HEK293T (cell line): ENCODE data around the gene L3MBTL3.
"Not testable (repeated sequence)": the region's sequence is repeated elsewhere in the genome, so short reads cannot be mapped to it uniquely, and the experiment has no call there.

Experiments
- CTCF ChIA-PET: fragments of 350-600 bp; formaldehyde crosslinking; extraction: SDS; loops from one replicate; lab custom pipeline; 2021; ENCODE audit warnings: antibody characterized with exemption, inconsistent platforms; lab: Yijun Ruan, JAX
- POLR2A ChIA-PET: fragments of 350-600 bp; formaldehyde crosslinking; extraction: SDS; loops from one replicate; lab custom pipeline; 2020; ENCODE audit warnings: antibody characterized with exemption, inconsistent platforms; lab: Yijun Ruan, JAX
- DNase-seq: peaks from one replicate; pipeline ENCODE4 v3.0.0; 2012; ENCODE audit warnings: mixed read lengths; ENCODE audit errors: extremely low spot score
- ARNT ChIP-seq: fragments of 450-650 bp; IDR thresholded peaks from 2 replicates; pipeline ENCODE4 v1.6.1; 2017; ENCODE audit warnings: mild to moderate bottlenecking
- BHLHE40 ChIP-seq: fragments of 450-650 bp; IDR thresholded peaks from 2 replicates; pipeline ENCODE4 v1.6.1; 2016; ENCODE audit warnings: mild to moderate bottlenecking, moderate library complexity, borderline replicate concordance
- CTBP1 ChIP-seq: fragments of 450-650 bp; IDR thresholded peaks from 2 replicates; pipeline ENCODE4 v1.6.1; 2016; ENCODE audit warnings: borderline replicate concordance
- ELF4 ChIP-seq: fragments of 450-650 bp; IDR thresholded peaks from 2 replicates; pipeline ENCODE4 v1.6.1; 2017; ENCODE audit warnings: antibody characterized with exemption
- FOXA1 ChIP-seq: fragments of 450-650 bp; IDR thresholded peaks from 2 replicates; pipeline ENCODE4 v1.6.1; 2016; ENCODE audit warnings: mild to moderate bottlenecking
- FOXK2 ChIP-seq: fragments of 450-650 bp; IDR thresholded peaks from 2 replicates; pipeline ENCODE4 v1.6.1; 2016; ENCODE audit warnings: mild to moderate bottlenecking
- FOXM1 ChIP-seq: fragments of 450-650 bp; IDR thresholded peaks from 2 replicates; pipeline ENCODE4 v1.6.1; 2017; ENCODE audit warnings: mild to moderate bottlenecking, borderline replicate concordance
- HDGF ChIP-seq: fragments of 450-650 bp; IDR thresholded peaks from 2 replicates; pipeline ENCODE4 v1.6.1; 2017; ENCODE audit warnings: antibody characterized with exemption, borderline replicate concordance
- L3MBTL2 ChIP-seq: fragments of 450-650 bp; conservative IDR thresholded peaks from 2 replicates; pipeline ENCODE4 v1.6.1; 2016; ENCODE audit warnings: mild to moderate bottlenecking
- LEF1 ChIP-seq: fragments of 450-650 bp; IDR thresholded peaks from 2 replicates; pipeline ENCODE4 v1.6.1; 2017; ENCODE audit warnings: mild to moderate bottlenecking, borderline replicate concordance
- NFRKB ChIP-seq: fragments of 450-650 bp; IDR thresholded peaks from 2 replicates; pipeline ENCODE4 v1.6.1; 2016; ENCODE audit warnings: mild to moderate bottlenecking, moderate library complexity
- SP1 ChIP-seq: fragments of 450-650 bp; IDR thresholded peaks from 2 replicates; pipeline ENCODE4 v1.6.1; 2017
- SUZ12 ChIP-seq: fragments of 450-650 bp; IDR thresholded peaks from 2 replicates; pipeline ENCODE4 v1.6.1; 2016; ENCODE audit warnings: mild to moderate bottlenecking
- TARDBP ChIP-seq: fragments of 450-650 bp; IDR thresholded peaks from 2 replicates; pipeline ENCODE4 v1.6.1; 2016
- ZNF384 ChIP-seq: fragments of 450-650 bp; IDR thresholded peaks from 2 replicates; pipeline ENCODE4 v1.6.1; 2016
- TF ChIP-seq, protein P1 (sequence below): fragments of 450-650 bp; IDR thresholded peaks from 2 replicates; pipeline ENCODE4 v1.6.1; 2016

Gene L3MBTL3

DNA sequence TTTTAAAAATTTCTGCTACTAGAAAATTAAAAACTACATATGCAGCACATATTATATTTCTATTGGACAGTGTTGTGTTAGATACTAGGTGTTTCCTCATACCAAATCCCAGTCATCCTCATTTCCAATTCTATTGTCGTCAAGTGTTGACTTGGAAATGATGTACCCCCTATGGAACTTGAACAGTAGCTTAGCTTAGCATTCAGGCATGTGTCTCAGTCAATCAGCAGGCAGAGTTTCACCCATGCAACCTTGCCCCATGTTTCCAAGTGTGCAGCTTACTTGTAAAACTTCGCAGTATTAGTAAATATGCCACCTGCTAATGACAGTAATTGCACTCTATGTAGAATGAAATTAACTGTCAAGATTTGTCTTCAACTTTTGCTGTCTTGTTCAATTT lies 144.9 kb downstream of the L3MBTL3 start:
- ChIA-PET CTCF (no interaction called here), POLR2A (no interaction called here)
- DNase-seq: no peak
- no peak for TF ChIP-seq BHLHE40
- TF ChIP-seq ZNF384: no peak
- no peak for TF ChIP-seq FOXK2

- POLR2A ChIA-PET: no interaction called here
- TF ChIP-seq ELF4 (no peak), TARDBP (no peak), NFRKB (no peak), CTBP1 (no peak), ZNF384 (no peak), SP1 (no peak), BHLHE40 (no peak), FOXA1 (no peak), SUZ12 (no peak), FOXM1 (no peak), L3MBTL2 (no peak), HDGF (no peak), ARNT (no peak), LEF1 (no peak), FOXK2 (no peak)
- TF ChIP-seq, protein P1, sequence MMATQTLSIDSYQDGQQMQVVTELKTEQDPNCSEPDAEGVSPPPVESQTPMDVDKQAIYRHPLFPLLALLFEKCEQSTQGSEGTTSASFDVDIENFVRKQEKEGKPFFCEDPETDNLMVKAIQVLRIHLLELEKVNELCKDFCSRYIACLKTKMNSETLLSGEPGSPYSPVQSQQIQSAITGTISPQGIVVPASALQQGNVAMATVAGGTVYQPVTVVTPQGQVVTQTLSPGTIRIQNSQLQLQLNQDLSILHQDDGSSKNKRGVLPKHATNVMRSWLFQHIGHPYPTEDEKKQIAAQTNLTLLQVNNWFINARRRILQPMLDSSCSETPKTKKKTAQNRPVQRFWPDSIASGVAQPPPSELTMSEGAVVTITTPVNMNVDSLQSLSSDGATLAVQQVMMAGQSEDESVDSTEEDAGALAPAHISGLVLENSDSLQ: no peak
- CTCF ChIA-PET: no interaction called here
These were observed 145.9 kb downstream of the L3MBTL3 start for GRCh38 chr6:130164251-130164650.

GRCh38 chr6:130167655-130168054 lies 149.3 kb downstream of the L3MBTL3 start:
- no peak for DNase-seq
- ChIA-PET CTCF (no interaction called here), POLR2A (no interaction called here)
- TF ChIP-seq CTBP1 (no peak), HDGF (no peak), LEF1 (no peak), TARDBP (no peak), SUZ12 (no peak), NFRKB (no peak), SP1 (no peak), FOXA1 (no peak)
- TF ChIP-seq, protein P1: no peak

More at GRCh38 chr6:130164251-130164650, 145.9 kb downstream of the L3MBTL3 start:
- no peak for DNase-seq

DNA sequence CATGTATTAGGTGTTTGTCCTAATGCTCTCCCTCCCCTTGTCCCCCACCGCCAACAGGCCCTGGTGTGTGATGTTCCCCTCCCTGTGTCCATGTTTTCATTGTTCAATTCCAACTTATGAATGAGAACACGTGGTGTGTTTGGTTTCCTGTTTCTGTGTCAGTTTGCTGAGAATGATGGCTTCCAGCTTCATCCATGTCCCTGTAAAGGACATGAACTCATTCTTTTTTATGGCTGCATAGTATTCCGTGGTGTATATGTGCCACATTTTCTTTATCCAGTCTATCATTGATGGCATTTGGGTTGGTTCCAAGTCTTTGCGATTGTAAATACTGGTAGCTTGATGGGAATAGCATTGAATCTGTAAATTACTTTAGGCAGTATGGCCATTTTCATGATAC lies 151.8 kb downstream of the L3MBTL3 start:
- CTCF ChIA-PET, DNase-seq, POLR2A ChIA-PET: not testable (repeated sequence)

DNA sequence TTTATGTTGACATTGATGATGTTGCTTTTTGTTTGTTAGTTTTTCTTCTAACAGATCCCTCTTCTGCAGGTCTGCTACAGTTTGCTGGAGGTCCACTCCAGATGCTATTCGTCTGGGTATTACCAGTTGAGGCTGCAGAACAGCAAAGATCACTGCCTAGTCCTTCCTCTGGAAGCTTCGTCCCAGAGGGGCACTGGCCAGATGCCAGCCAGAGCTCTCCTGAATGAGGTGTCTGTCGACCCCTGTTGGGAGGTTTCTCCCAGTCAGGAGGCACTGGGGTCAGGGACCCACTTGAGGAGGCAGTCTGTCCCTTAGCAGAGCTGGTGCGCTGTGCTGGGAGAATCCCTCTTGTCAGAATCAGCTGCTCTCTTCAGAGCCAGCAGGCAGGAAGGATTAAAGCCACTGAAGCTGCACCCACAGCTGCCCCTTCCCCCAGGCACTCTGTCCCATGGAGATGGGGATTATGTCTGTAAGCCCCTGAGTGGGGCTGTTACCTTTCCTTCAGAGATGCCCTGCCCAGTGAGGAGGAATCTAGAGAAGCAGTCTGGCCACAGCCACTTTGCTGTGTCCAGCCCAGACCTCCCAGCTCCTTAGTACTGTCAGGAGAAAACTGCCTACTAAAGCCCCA lies 155.1 kb downstream of the L3MBTL3 start:
- CTCF ChIA-PET, DNase-seq, POLR2A ChIA-PET: not testable (repeated sequence)

DNA sequence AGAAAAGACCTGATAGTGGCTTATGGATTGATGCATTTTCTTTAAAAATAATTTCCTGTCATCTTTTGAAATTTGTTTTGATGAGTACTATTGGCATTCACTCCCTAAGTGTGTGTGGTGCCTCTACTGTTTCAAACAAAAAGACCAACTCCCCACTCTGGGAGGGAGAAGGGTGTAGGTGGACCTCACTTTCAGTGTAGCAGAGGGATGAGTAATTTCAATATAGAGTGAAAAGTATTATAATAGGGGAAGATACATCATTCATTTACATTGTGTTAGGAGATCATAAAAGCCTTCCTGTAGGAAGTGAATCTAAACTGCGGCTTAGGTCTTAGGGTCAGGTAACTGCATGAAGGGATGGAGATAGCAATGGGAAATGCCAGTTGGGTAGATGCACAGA lies 158.0 kb downstream of the L3MBTL3 start:
- DNase-seq: no peak
- no peak for TF ChIP-seq ARNT
- no peak for TF ChIP-seq ZNF384
- no peak for TF ChIP-seq ELF4
- TF ChIP-seq BHLHE40: no peak
- no peak for TF ChIP-seq SP1
- TF ChIP-seq LEF1: no peak
- no peak for TF ChIP-seq SUZ12
- no peak for TF ChIP-seq TARDBP
- TF ChIP-seq HDGF: no peak
- TF ChIP-seq FOXK2: no peak
- TF ChIP-seq NFRKB: no peak
- no peak for TF ChIP-seq FOXA1
- TF ChIP-seq, protein P1: no peak
- CTCF ChIA-PET: no interaction called here
- POLR2A ChIA-PET: no interaction called here

DNA sequence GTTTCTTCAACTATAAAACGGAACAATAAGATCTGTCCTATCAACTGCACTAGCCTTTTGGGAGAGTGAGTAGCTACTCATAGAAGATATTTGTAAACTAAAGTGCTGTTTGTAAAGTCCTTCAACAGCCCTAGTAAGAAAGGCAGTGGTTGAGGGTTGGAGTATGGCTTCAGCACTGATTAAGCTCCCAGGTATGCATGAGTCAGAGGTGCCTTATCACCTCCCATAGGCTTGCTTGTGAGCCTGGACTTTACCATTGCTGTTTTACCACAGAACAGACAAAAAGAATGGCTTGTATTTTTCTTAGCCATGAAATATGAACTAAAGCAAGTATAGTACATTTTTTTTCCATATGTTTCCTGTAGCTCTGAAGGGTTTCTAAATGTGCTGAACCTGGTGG lies 160.3 kb downstream of the L3MBTL3 start:
- ChIA-PET POLR2A (no interaction called here), CTCF (no interaction called here)
- DNase-seq: no peak
- TF ChIP-seq LEF1 (no peak), BHLHE40 (no peak), ELF4 (no peak), HDGF (no peak), FOXK2 (no peak), FOXA1 (no peak), L3MBTL2 (no peak), SUZ12 (no peak), FOXM1 (no peak), CTBP1 (no peak), NFRKB (no peak), ZNF384 (no peak), SP1 (no peak), TARDBP (no peak), ARNT (no peak)
- TF ChIP-seq, protein P1: no peak
